Upper lobe of right lung (tissue), 1 donor: ENCODE results near the gene IRF4. TPM values are rescaled to one million over a fixed set of nuclear protein-coding genes. Genes with fewer than 3 reads are reported as not detected.

Source experiments
- ATAC-seq: fragments of 200-7000 bp; cut with Tn5 transposase; one replicate; pipeline ENCODE4 v1.9.1; 2020; ENCODE audit warnings: mild to moderate bottlenecking, moderate library complexity
- DNase-seq: peaks from one replicate; pipeline ENCODE4 v3.0.0-alpha.2; 2020
- H3K27ac ChIP-seq: fragments of 200-600 bp; one replicate; pipeline ENCODE4 v1.8.0; 2022
- H3K27me3 ChIP-seq: fragments of 200-600 bp; one replicate; pipeline ENCODE4 v1.8.0; 2022; ENCODE audit warnings: mild to moderate bottlenecking
- H3K36me3 ChIP-seq: fragments of 200-600 bp; one replicate; pipeline ENCODE4 v1.8.0; 2022
- H3K4me1 ChIP-seq: fragments of 200-600 bp; one replicate; pipeline ENCODE4 v1.8.0; 2022
- H3K4me3 ChIP-seq: fragments of 200-600 bp; one replicate; pipeline ENCODE4 v1.8.0; 2022; ENCODE audit warnings: mild to moderate bottlenecking
- H3K9me3 ChIP-seq: fragments of 200-600 bp; one replicate; pipeline ENCODE4 v1.8.0; 2022
- intact Hi-C: fragments of 100-400 bp; cut with DNase I; formaldehyde crosslinking; loops from one replicate; pipeline ENCODE4 v1.11.0; 2022
- total RNA-seq: library from RNA; stranded (reverse); fragmentation: NEBNext Ultra II Directional; extraction: Animal tissue kit (Norgen Biotek cat#: 25700); gene quantifications from one replicate; pipeline ENCODE4 v1.2.1, GENCODE V29; 2021
- TF ChIP-seq, protein P1 (sequence below): fragments of 200-600 bp; IDR thresholded peaks from one replicate; pipeline ENCODE4 v1.8.0; 2022; ENCODE audit warnings: antibody characterized with exemption
- donor health status: DM: no; HTN: yes; CAD: no; lungs with severe emphysema.

Gene IRF4
- total RNA-seq, 1 donor from 2014 or later = 3.7 TPM

DNA sequence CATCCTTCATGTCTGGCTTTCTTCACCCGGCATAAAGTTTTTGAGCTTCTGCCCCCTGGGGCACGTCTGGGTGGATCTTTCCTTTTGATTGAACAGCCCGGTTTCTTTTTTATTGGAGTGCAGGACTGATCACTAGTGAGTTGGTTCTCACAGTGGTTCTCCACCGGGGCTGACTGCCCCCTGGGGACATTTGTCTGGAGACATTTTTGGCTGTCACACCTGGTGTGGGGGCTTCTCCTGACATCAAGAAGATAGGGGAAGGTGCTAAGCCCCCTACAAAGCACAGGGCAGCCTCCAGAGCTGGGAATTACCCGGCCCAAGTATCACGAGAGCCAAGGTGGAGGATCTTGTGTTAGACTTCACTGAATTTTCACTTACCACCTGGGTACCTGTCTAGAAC, 25.7 kb upstream of the IRF4 start:
- Histone ChIP-seq H3K4me3 (no peak overlapping the region), H3K27me3 (peaks cover 30% of the 10 kb centered on the region), H3K36me3 (no peaks in the 10 kb centered on the region), H3K4me1 (no peaks in the 10 kb centered on the region), H3K9me3 (no peaks in the 10 kb centered on the region), H3K27ac (no peak overlapping the region)
- TF ChIP-seq, protein P1, sequence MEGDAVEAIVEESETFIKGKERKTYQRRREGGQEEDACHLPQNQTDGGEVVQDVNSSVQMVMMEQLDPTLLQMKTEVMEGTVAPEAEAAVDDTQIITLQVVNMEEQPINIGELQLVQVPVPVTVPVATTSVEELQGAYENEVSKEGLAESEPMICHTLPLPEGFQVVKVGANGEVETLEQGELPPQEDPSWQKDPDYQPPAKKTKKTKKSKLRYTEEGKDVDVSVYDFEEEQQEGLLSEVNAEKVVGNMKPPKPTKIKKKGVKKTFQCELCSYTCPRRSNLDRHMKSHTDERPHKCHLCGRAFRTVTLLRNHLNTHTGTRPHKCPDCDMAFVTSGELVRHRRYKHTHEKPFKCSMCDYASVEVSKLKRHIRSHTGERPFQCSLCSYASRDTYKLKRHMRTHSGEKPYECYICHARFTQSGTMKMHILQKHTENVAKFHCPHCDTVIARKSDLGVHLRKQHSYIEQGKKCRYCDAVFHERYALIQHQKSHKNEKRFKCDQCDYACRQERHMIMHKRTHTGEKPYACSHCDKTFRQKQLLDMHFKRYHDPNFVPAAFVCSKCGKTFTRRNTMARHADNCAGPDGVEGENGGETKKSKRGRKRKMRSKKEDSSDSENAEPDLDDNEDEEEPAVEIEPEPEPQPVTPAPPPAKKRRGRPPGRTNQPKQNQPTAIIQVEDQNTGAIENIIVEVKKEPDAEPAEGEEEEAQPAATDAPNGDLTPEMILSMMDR = no peak
- DNase-seq (no peak), ATAC-seq (no peak)
- intact Hi-C loops = no loop called here

DNA sequence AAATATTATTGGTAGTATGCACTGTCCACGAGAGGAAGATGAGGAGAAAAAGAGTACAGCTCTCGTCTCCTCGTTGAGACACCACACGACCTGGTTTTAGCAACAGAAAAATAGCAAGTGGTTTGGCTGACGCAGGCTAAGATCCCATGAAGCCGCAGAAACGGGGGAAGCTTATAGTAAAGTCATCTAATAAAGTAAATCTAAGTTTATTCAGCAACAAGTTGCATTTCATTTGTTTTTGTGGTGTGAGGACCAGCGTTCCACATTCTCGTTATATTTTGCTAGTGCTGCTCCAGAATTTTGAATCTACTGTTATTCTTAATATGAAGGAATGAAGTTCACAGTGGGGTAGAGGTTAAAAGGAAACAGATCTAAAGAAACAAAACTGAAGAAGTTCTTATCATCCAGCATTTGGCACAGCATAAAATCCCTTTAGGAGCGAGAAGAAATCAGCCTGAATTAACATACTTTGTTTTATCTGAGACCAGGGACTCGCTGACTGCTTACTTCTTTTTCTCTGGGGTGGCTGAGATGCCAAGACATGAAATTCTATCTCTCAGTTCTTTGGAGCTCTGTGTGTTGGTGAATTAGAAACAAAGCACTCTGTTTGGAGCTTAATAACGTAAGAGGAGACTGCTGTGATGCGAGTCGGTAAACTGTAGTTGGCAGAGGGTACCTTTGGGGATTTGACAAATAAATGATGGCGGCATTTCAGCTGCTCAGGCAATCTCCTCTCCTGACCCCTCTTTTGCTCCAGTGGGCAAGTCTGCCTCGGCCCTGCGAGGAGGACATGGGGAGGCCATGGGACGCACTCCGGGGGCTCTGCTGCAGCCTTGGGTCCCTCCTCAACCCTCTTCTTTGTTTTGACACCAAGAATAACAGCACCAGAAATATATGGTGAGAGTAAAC, 24.9 kb upstream of the IRF4 start:
- TF ChIP-seq, protein P1 = no peak
- intact Hi-C loops = no loop called here
- ATAC-seq (no peak), DNase-seq (no peak)
- H3K9me3 ChIP-seq = no peaks in the 10 kb centered on the region
- H3K4me3 ChIP-seq = no peak overlapping the region
- no peaks in the 10 kb centered on the region for H3K4me1 ChIP-seq
- H3K27ac ChIP-seq = no peak overlapping the region
- no peaks in the 10 kb centered on the region for H3K36me3 ChIP-seq
- peaks cover 30% of the 10 kb centered on the region for H3K27me3 ChIP-seq

GRCh38 chr6:367298-367794, 24.2 kb upstream of the IRF4 start:
- Histone ChIP-seq H3K9me3 (no peaks in the 10 kb centered on the region), H3K36me3 (no peaks in the 10 kb centered on the region), H3K27me3 (peaks cover 32% of the 10 kb centered on the region), H3K4me3 (no peak overlapping the region), H3K4me1 (no peaks in the 10 kb centered on the region), H3K27ac (no peak overlapping the region)
- ATAC-seq (peak; percentile 33), DNase-seq (no peak)
- TF ChIP-seq, protein P1 = no peak
- intact Hi-C loops = no loop called here

DNA sequence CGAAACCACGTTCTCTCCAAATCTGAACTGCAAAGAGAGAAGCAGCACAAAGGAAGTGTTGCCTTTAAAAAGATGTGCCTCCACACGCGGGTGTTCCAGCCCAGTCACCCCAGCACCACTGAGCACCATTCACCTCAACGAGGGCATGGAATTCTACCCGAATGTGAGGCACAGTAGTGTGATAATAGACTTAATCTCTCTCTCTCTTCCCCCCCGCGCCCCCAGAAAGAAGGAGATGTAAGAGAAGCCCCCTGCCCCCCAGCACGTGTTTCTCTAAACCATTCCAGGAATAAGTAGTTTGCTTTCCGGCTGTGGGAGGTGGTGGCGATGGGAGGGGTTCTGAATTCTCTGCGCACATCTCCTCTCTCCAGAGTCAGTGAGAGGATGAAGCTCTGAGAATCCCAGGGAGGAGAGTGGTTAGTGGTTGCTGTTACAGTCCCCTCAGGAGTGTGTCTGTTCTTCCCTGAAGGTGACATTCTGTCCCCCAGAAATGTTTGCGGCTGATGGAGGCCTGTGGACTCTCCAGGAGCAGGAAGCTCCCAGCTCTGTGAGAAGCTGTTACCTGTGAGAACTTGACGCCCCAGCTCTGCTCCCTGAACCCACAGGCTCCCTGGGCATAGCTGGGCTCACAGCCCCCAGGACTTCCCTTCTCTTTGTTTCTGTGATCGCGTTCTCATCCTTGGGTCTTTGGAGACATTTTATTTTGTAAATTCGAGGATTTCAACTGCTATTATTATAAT, 23.5 kb upstream of the IRF4 start:
- DNase-seq = no peak
- intact Hi-C loops = no loop called here
- H3K27me3 ChIP-seq = peaks cover 39% of the 10 kb centered on the region
- no peak overlapping the region for H3K4me3 ChIP-seq
- no peak for ATAC-seq
- no peaks in the 10 kb centered on the region for H3K36me3 ChIP-seq
- H3K4me1 ChIP-seq = no peaks in the 10 kb centered on the region
- no peak overlapping the region for H3K27ac ChIP-seq
- no peaks in the 10 kb centered on the region for H3K9me3 ChIP-seq
- TF ChIP-seq, protein P1 = no peak

DNA sequence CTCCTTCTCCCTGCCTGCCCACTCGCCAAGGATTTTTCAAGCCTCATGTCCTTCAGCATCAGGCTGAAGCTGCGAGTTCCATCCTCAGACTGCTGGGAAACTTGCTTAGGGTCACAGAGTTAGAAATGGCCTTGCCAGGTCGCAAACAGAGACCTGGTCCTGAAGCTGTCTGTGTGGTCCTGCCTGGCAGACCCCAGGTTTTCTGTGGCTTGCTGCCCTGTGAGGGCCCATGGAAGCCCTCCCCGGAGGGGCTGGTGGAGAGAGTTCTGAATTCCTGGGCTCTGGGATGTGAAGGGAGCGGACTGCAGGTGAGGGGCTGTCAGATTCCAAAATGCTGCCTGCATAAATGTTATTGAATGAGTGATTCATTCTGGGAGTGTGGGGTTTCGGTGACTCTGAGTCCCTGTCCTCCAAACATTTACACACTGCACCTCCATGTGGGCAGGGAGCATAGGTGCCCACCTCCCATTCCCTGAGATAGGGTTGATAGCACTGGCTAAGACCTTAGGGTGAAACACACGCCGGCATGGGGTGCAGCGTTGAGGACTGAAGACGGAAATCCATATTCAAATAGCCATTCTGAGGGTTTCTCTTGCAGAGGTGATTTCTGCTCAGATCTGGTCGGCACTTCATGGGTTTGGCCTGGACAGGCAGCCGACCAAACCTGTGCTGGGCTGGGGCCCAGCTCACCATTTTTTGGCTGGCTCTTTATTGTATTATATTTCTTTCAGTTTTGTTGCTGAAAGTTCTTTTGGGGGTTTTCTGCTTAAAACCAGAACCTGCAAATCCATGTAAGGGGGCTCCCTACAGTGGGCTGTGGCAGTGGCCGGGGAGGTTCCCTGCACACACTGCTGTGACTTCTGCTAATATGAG, 21.8 kb upstream of the IRF4 start:
- peaks cover 45% of the 10 kb centered on the region for H3K27me3 ChIP-seq
- DNase-seq = no peak

More for the DNA sequence above, 21.8 kb upstream of the IRF4 start:
- Histone ChIP-seq H3K36me3 (no peaks in the 10 kb centered on the region), H3K4me1 (no peaks in the 10 kb centered on the region), H3K4me3 (no peak overlapping the region), H3K27ac (no peak overlapping the region), H3K9me3 (no peaks in the 10 kb centered on the region)
- intact Hi-C loops = no loop called here
- ATAC-seq = no peak
- TF ChIP-seq, protein P1 = no peak
